Sciatic nerve (tissue), 2 donors: ENCODE measurements around the gene ESD. TPM values are rescaled to one million over a fixed set of nuclear protein-coding genes. Genes with fewer than 3 reads are reported as not detected.

Experiments
- ATAC-seq: fragments of 200-7000 bp; cut with Tn5 transposase; one replicate; pipeline ENCODE4 v1.9.1; 2020; ENCODE audit warnings: mild to moderate bottlenecking, moderate library complexity
- DNase-seq: peaks from one replicate; pipeline ENCODE4 v3.0.0-alpha.2; 2020; ENCODE audit warnings: low spot score
- intact Hi-C: fragments of 100-400 bp; cut with DNase I; formaldehyde crosslinking; loops from one replicate; pipeline ENCODE4 v1.14.2; 2022
- total RNA-seq: library from RNA; stranded (reverse); fragmentation: NEBNext Ultra II Directional; extraction: Animal tissue kit (Norgen Biotek cat#: 25700); gene quantifications from one replicate; pipeline ENCODE4 v1.2.1, GENCODE V29; 2021
- donor health status: DM: no; HTN: no; CAD: no.
- donor health status: DM: no; HTN: no; CAD: no.

The ESD gene
- total RNA-seq, 1 donor from 2014 or later: 105 TPM

DNA sequence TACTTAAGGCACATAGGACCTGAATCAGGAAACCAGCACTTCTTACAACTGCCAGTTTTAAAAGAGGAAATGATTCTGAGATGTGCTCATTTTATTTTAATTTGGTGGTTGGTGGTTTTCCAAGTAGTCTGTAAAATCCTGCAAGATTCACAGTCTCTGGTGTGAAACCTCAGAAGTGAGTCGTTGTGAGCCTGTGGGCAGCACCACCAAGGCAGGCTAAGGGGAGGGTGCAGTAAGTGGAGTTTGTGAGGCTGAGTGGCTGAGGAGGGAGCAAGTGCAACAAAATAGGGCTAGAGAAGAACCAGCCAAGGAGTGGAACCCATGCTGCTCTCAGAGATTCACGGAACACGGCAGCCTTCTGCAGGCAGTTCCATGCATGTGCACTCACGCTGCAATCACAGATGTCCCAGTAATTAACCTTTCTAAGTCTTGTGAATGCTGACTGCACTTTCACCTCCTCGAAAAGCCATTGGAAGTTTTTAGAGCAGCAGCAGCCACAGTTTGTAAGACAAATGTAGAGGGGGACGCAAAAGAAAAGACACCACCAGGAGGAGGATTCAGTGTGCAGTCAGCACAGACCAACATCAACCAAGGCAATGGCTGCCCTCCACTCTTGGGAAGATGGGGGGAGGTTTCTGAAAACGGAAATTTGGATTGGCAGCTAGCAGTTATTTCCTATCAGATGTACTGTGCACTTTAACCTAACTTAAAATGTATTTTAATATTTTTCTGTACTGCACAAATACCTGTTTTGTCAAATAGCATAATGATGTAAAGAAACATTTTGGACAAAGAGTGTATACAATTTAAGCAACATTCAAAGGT lies 44.9 kb downstream of the ESD start:
- intact Hi-C loops: no loop called here
- DNase-seq: no peak
- ATAC-seq: peak; percentile 84

GRCh38 chr13:46749951-46750350 lies 47.0 kb downstream of the ESD start:
- no peak for ATAC-seq
- intact Hi-C loops: no loop called here
- DNase-seq: no peak

DNA sequence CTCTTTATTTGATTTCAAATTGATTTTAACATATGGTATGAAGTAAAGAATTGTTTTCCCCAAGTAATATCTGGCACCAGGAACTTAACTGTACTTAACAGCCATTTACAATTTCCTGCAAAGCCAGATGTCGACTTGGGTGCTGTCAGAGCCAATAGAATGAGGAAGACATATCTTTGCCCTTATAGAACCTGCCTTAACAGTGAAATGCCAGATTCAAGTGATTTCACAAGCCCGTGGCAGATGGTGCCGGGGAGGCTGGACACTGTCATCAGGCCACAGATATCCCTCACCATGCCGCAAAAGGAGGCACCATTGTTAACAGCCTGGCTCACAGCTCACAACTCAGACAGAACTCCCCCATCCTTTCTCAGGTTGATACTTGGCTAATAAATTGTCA lies 48.7 kb downstream of the ESD start:
- intact Hi-C loops: no loop called here
- ATAC-seq: no peak
- no peak for DNase-seq

DNA sequence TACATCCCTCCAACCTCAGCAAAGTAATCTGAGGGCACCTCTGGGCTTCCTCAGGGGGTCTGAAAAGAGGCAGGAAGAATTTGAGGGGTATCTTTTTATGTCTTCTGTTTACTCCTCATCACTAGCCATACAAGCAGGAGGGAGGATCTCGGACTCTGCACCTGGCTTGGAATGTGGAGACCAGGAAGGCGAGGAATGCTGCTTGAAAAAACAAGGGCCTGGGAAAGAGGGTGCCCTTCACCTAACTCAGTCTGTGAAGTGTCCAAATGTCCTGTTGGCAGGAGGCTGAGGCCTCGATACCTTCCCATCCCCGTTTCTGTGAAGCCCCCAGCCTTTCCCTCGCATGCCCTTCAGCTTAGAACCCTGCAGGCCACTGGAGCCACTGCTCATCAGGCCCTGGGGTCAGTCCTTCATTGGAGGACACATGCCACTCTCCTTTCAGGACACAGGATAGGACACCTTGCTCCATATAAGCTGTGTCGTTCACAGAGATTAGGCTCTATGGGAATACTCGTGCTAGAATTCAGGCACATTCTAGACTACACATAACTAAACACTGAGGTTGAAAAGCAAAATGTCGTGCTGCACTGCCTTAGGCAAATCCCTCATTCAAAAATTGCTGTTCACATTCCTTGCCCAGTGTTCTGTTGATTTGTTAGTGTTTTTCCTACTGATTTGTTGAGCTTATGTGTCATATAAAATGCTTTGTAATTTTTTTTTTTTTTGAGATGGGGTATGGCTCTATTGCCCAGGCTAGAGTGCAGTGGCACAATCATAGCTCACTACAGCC lies 49.7 kb downstream of the ESD start:
- DNase-seq (no peak), ATAC-seq (no peak)
- intact Hi-C loops: no loop called here

DNA sequence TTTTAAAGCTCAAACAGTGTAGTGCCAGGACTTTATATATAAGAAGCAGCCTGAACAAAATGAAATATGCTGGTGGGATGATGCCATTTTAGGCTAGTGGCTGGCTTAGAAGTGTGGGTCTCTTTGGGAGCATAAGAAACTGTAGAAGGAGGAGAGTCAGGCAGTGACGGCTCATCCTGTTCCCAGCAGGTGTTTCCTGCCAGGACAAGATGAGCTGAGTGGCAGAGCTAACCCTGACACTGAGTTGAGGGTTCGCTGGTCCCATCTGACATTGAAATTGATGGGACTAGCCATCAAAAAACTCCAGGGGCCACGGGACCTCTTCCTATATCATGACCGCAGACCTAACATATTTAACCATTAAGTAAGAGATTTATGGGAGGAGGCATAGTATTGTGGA lies 51.3 kb downstream of the ESD start:
- ATAC-seq (no peak), DNase-seq (no peak)
- intact Hi-C loops: no loop called here

GRCh38 chr13:46745062-46745461 lies 51.9 kb downstream of the ESD start:
- DNase-seq: no peak
- ATAC-seq: no peak
- intact Hi-C loops: no loop called here

- DNase-seq: no peak
- intact Hi-C loops: no loop called here
- ATAC-seq: no peak
Observed at GRCh38 chr13:46743191-46743590, 53.8 kb downstream of the ESD start.

DNA sequence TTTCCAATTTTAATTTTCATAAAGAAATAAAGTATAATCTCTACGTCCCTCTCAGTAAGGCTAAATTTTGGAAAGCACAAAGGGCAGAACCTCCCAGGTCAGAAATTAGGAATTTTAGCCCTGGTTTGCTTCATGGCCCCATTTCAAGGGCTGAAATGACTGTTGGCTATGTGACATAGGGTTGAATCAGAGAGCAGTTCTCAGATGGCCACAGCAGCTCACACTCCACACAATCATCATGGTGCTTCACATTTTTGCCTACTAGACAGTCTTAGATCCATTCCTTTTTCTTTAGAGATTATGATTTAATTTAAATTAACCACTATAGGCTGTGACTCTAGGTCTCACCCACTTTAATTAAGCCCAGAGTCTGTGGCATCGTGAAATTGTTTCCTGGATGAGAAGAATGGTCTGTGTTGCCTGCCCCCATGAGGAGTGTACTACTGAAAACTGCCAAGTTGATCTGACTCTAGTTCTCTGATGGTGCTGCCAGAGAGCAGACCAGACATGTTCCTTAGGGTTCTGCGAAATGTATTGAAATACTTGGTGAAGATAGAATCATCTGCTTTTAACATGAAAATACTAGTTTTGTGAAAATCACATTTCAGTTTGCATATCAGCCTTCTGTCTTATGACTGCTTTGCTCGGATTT lies 57.4 kb downstream of the ESD start:
- no peak for DNase-seq
- intact Hi-C loops: no loop called here
- peak; percentile 91 for ATAC-seq

DNA sequence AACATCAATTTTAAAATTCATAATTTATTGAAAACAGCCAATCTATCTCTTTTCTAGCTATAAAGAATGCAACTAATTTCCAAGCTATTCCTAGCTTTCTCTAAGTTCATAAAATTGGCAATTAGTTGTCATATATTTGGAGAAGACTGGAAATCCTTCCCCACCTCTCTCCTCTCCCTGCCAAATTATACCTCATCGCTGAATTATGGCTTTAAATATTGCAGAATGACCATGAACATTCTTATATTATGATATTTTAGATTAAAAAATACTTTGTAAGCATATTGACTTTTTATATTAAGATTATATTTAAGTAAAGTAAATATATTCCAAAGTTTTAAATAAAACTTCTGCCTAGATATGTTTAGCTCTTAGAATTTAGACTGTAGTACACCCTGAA lies 58.2 kb downstream of the ESD start:
- no peak for DNase-seq
- no peak for ATAC-seq
- intact Hi-C loops: no loop called here

- DNase-seq (no peak), ATAC-seq (peak; percentile 51)
- intact Hi-C loops: no loop called here
Observed at GRCh38 chr13:46738055-46738454, 58.9 kb downstream of the ESD start.

DNA sequence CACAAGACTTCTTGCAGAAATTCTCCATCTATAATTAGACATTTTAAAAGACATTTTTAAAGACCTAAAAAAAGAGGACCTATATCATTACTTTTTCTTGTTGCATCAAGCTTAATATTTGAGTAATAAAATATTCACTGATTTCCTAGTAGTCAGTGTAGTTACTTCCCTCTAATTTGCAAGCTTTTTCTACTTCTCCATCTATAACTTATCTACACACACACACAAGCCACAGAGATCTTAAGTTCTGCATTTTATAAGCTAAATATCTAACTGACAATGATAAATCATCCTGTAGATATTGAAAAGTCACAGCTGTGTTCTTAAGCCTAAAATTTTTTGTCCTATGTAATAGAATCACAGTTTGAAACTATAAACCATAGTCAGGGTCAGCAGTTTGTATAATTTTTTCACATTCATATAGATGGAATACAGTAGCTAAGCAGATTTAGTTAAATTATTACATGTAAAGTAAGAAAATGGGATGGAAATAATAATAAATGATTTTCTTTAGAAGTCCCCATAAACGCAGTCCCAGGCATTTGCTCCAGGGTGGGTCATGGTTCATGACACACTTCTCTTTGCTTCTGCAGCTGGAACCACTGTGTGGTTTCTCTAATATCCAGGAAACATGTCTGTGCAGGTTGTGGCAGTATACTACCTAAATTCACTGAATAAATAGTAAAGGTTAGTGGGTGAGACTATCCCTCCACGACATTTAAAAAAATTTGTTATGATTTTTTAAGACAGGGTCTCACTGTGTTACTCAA lies 60.2 kb downstream of the ESD start:
- intact Hi-C loops: no loop called here
- ATAC-seq: no peak
- no peak for DNase-seq

- ATAC-seq: no peak
- intact Hi-C loops: no loop called here
- DNase-seq: no peak
Observed at GRCh38 chr13:46735425-46735824, 61.5 kb downstream of the ESD start.

- DNase-seq (no peak), ATAC-seq (no peak)
- intact Hi-C loops: no loop called here
Observed at GRCh38 chr13:46731535-46731934, 65.4 kb downstream of the ESD start.

GRCh38 chr13:46728777-46729176 lies 68.2 kb downstream of the ESD start:
- ATAC-seq (no peak), DNase-seq (no peak)
- intact Hi-C loops: no loop called here

- no peak for DNase-seq
- ATAC-seq: no peak
- intact Hi-C loops: no loop called here
Observed at GRCh38 chr13:46726347-46726746, 70.6 kb downstream of the ESD start.
